HepG2 (cell line): ENCODE measurements around the gene GALNT9. TPM values are rescaled to one million over a fixed set of nuclear protein-coding genes. Genes with fewer than 3 reads are reported as not detected.

ENCODE experiments used
- ATAC-seq: fragments of 200-7000 bp; cut with Tn5 transposase; 3 replicates; pipeline ENCODE4 v1.9.1; 2020; ENCODE audit warnings: mild to moderate bottlenecking, moderate library complexity
- BruUV-seq: library from RNA; stranded (reverse); fragments of 400-500 nt; replicated peaks from 2 replicates; lab custom pipeline; 2021; lab: Mats Ljungman, UMichigan
- CTCF ChIA-PET: fragments of 300-600 bp; formaldehyde crosslinking; extraction: SDS; loops from one replicate; lab custom pipeline; 2021; ENCODE audit warnings: low total read pairs, inconsistent platforms, low intra/inter-chr PET ratio; lab: Yijun Ruan, JAX
- POLR2A ChIA-PET: fragments of 350-600 bp; sonication (Branson Sonifier 250); formaldehyde crosslinking; loops from one replicate; lab custom pipeline; 2020; ENCODE audit warnings: antibody characterized with exemption, inconsistent platforms; lab: Yijun Ruan, JAX
- DNase-seq: peaks from one replicate; pipeline ENCODE4 v3.0.0-alpha.2; 2015; ENCODE audit warnings: low spot score
- FAIRE-seq: peaks from 3 replicates; lab custom pipeline; 2011; peaks lifted over from hg19 to GRCh38; lab: Jason Lieb, UNC
- H2AFZ ChIP-seq: one replicate; pipeline ENCODE4 v1.6.1; 2011; ENCODE audit warnings: low read length, inconsistent platforms
- H3K27ac ChIP-seq: fragments of 300-600 bp; 3 replicates; pipeline ENCODE4 v1.8.0; 2011; ENCODE audit warnings: mixed run types, mild to moderate bottlenecking, mixed read lengths, low read length, inconsistent platforms; ENCODE audit not compliant: insufficient read depth; ENCODE audit errors: extremely low read length
- H3K27me3 ChIP-seq, 2 experiments: fragments of 200-600 bp in 1 of 2; 2 replicates in 1 of 2; 3 replicates in 1 of 2; pipeline versions ENCODE4 v1.6.0 to v1.8.0; 2011; ENCODE audit warnings: low read length in 2 of 2, mild to moderate bottlenecking in 2 of 2, moderate library complexity in 2 of 2, inconsistent platforms in 1 of 2; ENCODE audit not compliant: insufficient read depth in 2 of 2, control insufficient read depth in 1 of 2
- H3K36me3 ChIP-seq, 2 experiments: fragments of 200-600 bp in 1 of 2; replicated peaks in 1 of 2; 2 replicates in 1 of 2; 3 replicates in 1 of 2; pipeline versions ENCODE4 v1.5.1 to v1.8.0; 2011; ENCODE audit warnings: low read length in 2 of 2, inconsistent platforms in 1 of 2; ENCODE audit not compliant: insufficient read depth in 2 of 2, control insufficient read depth in 1 of 2
- H3K4me1 ChIP-seq: 2 replicates; pipeline ENCODE4 v1.5.1; 2012; ENCODE audit warnings: low read length, inconsistent platforms; ENCODE audit not compliant: insufficient read depth
- H3K4me2 ChIP-seq: 2 replicates; pipeline ENCODE4 v1.6.0; 2011; ENCODE audit warnings: low read depth, low read length, inconsistent platforms
- H3K4me3 ChIP-seq, 3 experiments: fragments of 200-600 bp in 1 of 3; sonication (generic), shearing (Covaris generic) in 1 of 3; replicated peaks in 1 of 3; 2 replicates each; pipeline ENCODE4 v1.5.1; 2011 to 2016; ENCODE audit warnings: low read length in 3 of 3, inconsistent platforms in 2 of 3, low read depth in 2 of 3, mild to moderate bottlenecking in 2 of 3, control low read depth in 1 of 3, mixed read lengths in 1 of 3; ENCODE audit not compliant: insufficient read depth in 1 of 3
- H3K79me2 ChIP-seq: one replicate; pipeline ENCODE4 v1.6.1; 2011; ENCODE audit warnings: low read length, inconsistent platforms; ENCODE audit not compliant: insufficient read depth
- H3K9ac ChIP-seq: 2 replicates; pipeline ENCODE4 v1.6.0; 2011; ENCODE audit warnings: mild to moderate bottlenecking, low read depth, low read length, inconsistent platforms; ENCODE audit not compliant: insufficient read depth
- H3K9me3 ChIP-seq: 2 replicates; pipeline ENCODE4 v1.5.1; 2012; ENCODE audit warnings: mild to moderate bottlenecking, low read length
- H4K20me1 ChIP-seq: 2 replicates; pipeline ENCODE4 v1.6.0; 2011; ENCODE audit warnings: inconsistent platforms, mild to moderate bottlenecking, low read length, moderate library complexity; ENCODE audit not compliant: insufficient read depth
- NFIB ChIP-seq: sonication (generic); formaldehyde crosslinking; IDR thresholded peaks from 2 replicates; pipeline ENCODE4 v1.9.0; 2021; ENCODE audit warnings: missing genetic modification reagents, mild to moderate bottlenecking, borderline replicate concordance
- ZMYM3 ChIP-seq: sonication (generic); formaldehyde crosslinking; IDR thresholded peaks from 2 replicates; pipeline ENCODE4 v1.5.1; 2020; ENCODE audit warnings: mild to moderate bottlenecking, missing genetic modification reagents
- ZNF382 ChIP-seq: sonication (generic); formaldehyde crosslinking; IDR thresholded peaks from 2 replicates; pipeline ENCODE4 v1.5.0; 2020; ENCODE audit warnings: missing genetic modification reagents, mild to moderate bottlenecking, borderline replicate concordance
- ZNF570 ChIP-seq: sonication (generic); formaldehyde crosslinking; IDR thresholded peaks from 2 replicates; pipeline ENCODE4 v1.4.0; 2020; ENCODE audit warnings: mild to moderate bottlenecking, missing genetic modification reagents, borderline replicate concordance
- WGBS: methylation state at CpG from one replicate; pipeline ENCODE4 v1.1.6; 2017; ENCODE audit warnings: low lambda C conversion rate; 5-methylcytosine and 5-hydroxymethylcytosine counted together
- in situ Hi-C: cut with HindIII; loops from 2 replicates; pipeline ENCODE4 v1.10.0; 2017; ENCODE audit warnings: low pct_unique_long_range_greater_than_20kb; ENCODE audit not compliant: extremely low pct_ligation_motif_present
- intact Hi-C: fragments of 100-400 bp; cut with micrococcal nuclease; formaldehyde crosslinking; loops from one replicate; pipeline ENCODE4 v1.10.0; 2022; ENCODE audit not compliant: unreplicated experiment
- polyA plus RNA-seq, 8 experiments: library from polyadenylated mRNA; depleted of rRNA in 3 of 8; stranded (reverse) in 7 of 8; unstranded in 1 of 8; fragments of >200 nt; fragmentation: Illumina TruSeq in 4 of 8; extraction: Trizol in 4 of 8; gene quantifications; 2 replicates each; pipeline versions ENCODE4 v1.2.1 to v1.2.3, GENCODE V29; 2011 to 2016; ENCODE audit warnings: low read depth in 4 of 8, missing spikeins in 1 of 8, mixed read lengths in 1 of 8; ENCODE audit not compliant: insufficient read depth in 1 of 8
- total RNA-seq, 5 experiments: library from RNA; depleted of rRNA; stranded (reverse); fragments of >200 nt; fragmentation: Illumina TruSeq; extraction: Trizol; gene quantifications; 2 replicates each; pipeline ENCODE4 v1.2.3, GENCODE V29; 2016; ENCODE audit warnings: low read depth in 1 of 5
- TF ChIP-seq, protein P1 (sequence below): sonication (generic); formaldehyde crosslinking; IDR thresholded peaks from 2 replicates; pipeline ENCODE4 v1.5.0; 2020; ENCODE audit warnings: missing genetic modification reagents
- TF ChIP-seq, protein P2 (sequence below), 2 experiments: sonication (generic) in 1 of 2; formaldehyde crosslinking in 1 of 2; IDR thresholded peaks; 2 replicates each; pipeline versions ENCODE4 v1.6.1 to v1.9.0; 2014 to 2022; ENCODE audit warnings: antibody characterized with exemption in 1 of 2, borderline replicate concordance in 1 of 2, inconsistent platforms in 1 of 2, low read depth in 1 of 2, missing genetic modification reagents in 1 of 2
- TF ChIP-seq, protein P3 (sequence below): IDR thresholded peaks from 2 replicates; pipeline ENCODE4 v1.6.1; 2016

GALNT9 gene
- total and polyA plus RNA-seq, 2 of the 13 experiments (the other 11 are each of a cell fraction or from before 2014, with no cell fraction given), result 0.04 TPM; not detected in 1

- Histone ChIP-seq H3K27ac (no peak overlapping the region), H3K4me2 (no peak overlapping the region), H3K4me1 (no peaks in the 10 kb centered on the region), H3K9me3 (no peaks in the 10 kb centered on the region), H3K36me3 (no peaks in the 10 kb centered on the region), H3K4me3 (no peak overlapping the region), H2AFZ (no peak overlapping the region), H3K79me2 (no peaks in the 10 kb centered on the region), H4K20me1 (no peaks in the 10 kb centered on the region), H3K9ac (no peak overlapping the region), H3K27me3 (peaks cover 16 to 98% of the 10 kb centered on the region in 2 experiments)
- TF ChIP-seq ZNF570 (CRISPR knock-in tag), result no peak
- no peak for TF ChIP-seq ZMYM3 (CRISPR knock-in tag)
- intact Hi-C loops (no loop called here), in situ Hi-C loops (no loop called here)
- DNase-seq (no peak), FAIRE-seq (no peak), ATAC-seq (no peak)
- WGBS, result 34% methylated on average over 2 of the region's 8 CpGs
- POLR2A ChIA-PET, result no interaction called here
- CTCF ChIA-PET, result no interaction called here
- no TSS peak for BruUV-seq
These were observed 66.4 kb downstream of the GALNT9 start for GRCh38 chr12:132263061-132263360.

DNA sequence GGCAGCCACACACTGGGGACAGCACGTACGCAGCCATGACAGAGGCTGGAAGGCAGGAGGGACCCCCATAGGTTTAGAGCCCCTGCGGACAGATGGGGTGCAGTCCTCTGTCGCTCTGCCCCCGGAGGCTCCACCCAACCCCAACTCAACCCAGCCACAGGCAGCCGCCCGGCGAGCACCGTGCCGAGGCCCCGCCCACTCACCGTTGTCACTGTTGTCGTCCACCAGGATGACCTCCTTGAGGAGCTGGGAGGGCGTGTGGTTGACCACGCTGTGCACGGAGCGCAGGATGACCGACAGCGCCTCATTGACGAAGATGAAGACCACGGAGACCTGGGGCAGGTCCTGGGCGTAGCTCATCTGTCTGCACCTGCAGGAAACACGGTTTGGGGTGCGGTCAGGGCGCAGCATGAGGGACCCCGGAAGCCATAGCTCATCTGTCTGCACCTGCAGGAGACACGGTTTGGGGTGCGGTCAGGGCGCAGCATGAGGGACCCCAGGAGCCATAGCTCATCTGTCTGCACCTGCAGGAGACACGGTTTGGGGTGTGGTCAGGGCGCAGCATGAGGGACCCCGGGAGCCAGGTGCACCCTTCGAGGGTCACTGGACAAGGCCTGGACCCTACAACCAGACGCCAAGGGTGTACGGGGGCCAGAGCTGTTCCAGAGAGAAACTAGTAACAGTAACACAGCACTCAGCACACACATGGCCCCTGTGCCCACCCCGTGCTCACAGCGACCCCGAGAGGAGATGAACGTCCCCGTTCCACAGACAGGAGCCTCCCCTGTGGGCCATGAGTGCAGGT lies 66.9 kb downstream of the GALNT9 start:
- peaks cover 16 to 98% of the 10 kb centered on the region in 2 experiments for H3K27me3 ChIP-seq
- ATAC-seq (no peak), DNase-seq (no peak), FAIRE-seq (no peak)
- no peak overlapping the region for H3K27ac ChIP-seq
- CTCF ChIA-PET, result no interaction called here
- 29% methylated on average over 11 of the region's 40 CpGs for WGBS
- BruUV-seq, result no TSS peak
- intact Hi-C loops (no loop called here), in situ Hi-C loops (no loop called here)
- H2AFZ ChIP-seq, result no peak overlapping the region
- POLR2A ChIA-PET, result no interaction called here
- no peaks in the 10 kb centered on the region for H3K9me3 ChIP-seq
- H4K20me1 ChIP-seq, result no peaks in the 10 kb centered on the region
- no peaks in the 10 kb centered on the region for H3K79me2 ChIP-seq
- H3K4me3 ChIP-seq, result no peak overlapping the region
- H3K36me3 ChIP-seq, result no peaks in the 10 kb centered on the region
- H3K4me1 ChIP-seq, result no peaks in the 10 kb centered on the region
- H3K4me2 ChIP-seq, result no peak overlapping the region
- H3K9ac ChIP-seq, result no peak overlapping the region
- TF ChIP-seq NFIB (CRISPR knock-in tag), result no peak
- TF ChIP-seq, protein P1, sequence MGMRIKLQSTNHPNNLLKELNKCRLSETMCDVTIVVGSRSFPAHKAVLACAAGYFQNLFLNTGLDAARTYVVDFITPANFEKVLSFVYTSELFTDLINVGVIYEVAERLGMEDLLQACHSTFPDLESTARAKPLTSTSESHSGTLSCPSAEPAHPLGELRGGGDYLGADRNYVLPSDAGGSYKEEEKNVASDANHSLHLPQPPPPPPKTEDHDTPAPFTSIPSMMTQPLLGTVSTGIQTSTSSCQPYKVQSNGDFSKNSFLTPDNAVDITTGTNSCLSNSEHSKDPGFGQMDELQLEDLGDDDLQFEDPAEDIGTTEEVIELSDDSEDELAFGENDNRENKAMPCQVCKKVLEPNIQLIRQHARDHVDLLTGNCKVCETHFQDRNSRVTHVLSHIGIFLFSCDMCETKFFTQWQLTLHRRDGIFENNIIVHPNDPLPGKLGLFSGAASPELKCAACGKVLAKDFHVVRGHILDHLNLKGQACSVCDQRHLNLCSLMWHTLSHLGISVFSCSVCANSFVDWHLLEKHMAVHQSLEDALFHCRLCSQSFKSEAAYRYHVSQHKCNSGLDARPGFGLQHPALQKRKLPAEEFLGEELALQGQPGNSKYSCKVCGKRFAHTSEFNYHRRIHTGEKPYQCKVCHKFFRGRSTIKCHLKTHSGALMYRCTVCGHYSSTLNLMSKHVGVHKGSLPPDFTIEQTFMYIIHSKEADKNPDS (CRISPR knock-in tag), result no peak
- TF ChIP-seq, protein P2, sequence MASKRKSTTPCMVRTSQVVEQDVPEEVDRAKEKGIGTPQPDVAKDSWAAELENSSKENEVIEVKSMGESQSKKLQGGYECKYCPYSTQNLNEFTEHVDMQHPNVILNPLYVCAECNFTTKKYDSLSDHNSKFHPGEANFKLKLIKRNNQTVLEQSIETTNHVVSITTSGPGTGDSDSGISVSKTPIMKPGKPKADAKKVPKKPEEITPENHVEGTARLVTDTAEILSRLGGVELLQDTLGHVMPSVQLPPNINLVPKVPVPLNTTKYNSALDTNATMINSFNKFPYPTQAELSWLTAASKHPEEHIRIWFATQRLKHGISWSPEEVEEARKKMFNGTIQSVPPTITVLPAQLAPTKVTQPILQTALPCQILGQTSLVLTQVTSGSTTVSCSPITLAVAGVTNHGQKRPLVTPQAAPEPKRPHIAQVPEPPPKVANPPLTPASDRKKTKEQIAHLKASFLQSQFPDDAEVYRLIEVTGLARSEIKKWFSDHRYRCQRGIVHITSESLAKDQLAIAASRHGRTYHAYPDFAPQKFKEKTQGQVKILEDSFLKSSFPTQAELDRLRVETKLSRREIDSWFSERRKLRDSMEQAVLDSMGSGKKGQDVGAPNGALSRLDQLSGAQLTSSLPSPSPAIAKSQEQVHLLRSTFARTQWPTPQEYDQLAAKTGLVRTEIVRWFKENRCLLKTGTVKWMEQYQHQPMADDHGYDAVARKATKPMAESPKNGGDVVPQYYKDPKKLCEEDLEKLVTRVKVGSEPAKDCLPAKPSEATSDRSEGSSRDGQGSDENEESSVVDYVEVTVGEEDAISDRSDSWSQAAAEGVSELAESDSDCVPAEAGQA (IDR thresholded peaks at IDR 0.05; ENCODE audit: low read depth), result no peak
- TF ChIP-seq, protein P2 (CRISPR knock-in tag; IDR thresholded peaks at IDR 0.05; ENCODE audit: borderline replicate concordance), result no peak
- TF ChIP-seq, protein P3, sequence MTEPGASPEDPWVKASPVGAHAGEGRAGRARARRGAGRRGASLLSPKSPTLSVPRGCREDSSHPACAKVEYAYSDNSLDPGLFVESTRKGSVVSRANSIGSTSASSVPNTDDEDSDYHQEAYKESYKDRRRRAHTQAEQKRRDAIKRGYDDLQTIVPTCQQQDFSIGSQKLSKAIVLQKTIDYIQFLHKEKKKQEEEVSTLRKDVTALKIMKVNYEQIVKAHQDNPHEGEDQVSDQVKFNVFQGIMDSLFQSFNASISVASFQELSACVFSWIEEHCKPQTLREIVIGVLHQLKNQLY (CRISPR knock-in tag), result no peak
- TF ChIP-seq ZNF382, result no peak
